HepG2 (cell line): Measurements from ENCODE around the gene VWA7. TPM values are rescaled to one million over a fixed set of nuclear protein-coding genes. Genes with fewer than 3 reads are reported as not detected.
A peak's percentile ranks its signal among the peaks of the same experiment; 100 is the strongest.

Source experiments
- AKAP8 ChIP-seq: sonication (generic); formaldehyde crosslinking; IDR thresholded peaks from 2 replicates; pipeline ENCODE4 v1.5.1; 2020; ENCODE audit warnings: mild to moderate bottlenecking, missing genetic modification reagents
- BRD4 ChIP-seq: sonication (generic); formaldehyde crosslinking; IDR thresholded peaks from 2 replicates; pipeline ENCODE4 v1.4.0; 2020; ENCODE audit warnings: missing genetic modification reagents
- ERF ChIP-seq: IDR thresholded peaks from 2 replicates; pipeline ENCODE4 v1.6.1; 2018; ENCODE audit warnings: missing biosample characterization, missing genetic modification reagents
- GMEB1 ChIP-seq: sonication (generic); formaldehyde crosslinking; IDR thresholded peaks from 2 replicates; pipeline ENCODE4 v1.5.1; 2020; ENCODE audit warnings: missing genetic modification reagents, mild to moderate bottlenecking, borderline replicate concordance
- HIVEP1 ChIP-seq: sonication (generic); formaldehyde crosslinking; IDR thresholded peaks from 2 replicates; pipeline ENCODE4 v1.4.0; 2020; ENCODE audit warnings: mild to moderate bottlenecking, missing genetic modification reagents
- HMG20A ChIP-seq: IDR thresholded peaks from 2 replicates; pipeline ENCODE4 v1.6.1; 2016; ENCODE audit warnings: borderline replicate concordance
- IKZF5 ChIP-seq: IDR thresholded peaks from 2 replicates; pipeline ENCODE4 v1.6.1; 2018; ENCODE audit warnings: missing genetic modification reagents, mild to moderate bottlenecking, missing compliant biosample characterization
- LCORL ChIP-seq, 2 experiments: fragments of 450-650 bp in 1 of 2; sonication (generic) in 1 of 2; formaldehyde crosslinking in 1 of 2; IDR thresholded peaks; 2 replicates each; pipeline versions ENCODE4 v1.5.0 to v1.6.1; 2017 to 2020; ENCODE audit warnings: antibody characterized with exemption in 1 of 2, missing genetic modification reagents in 1 of 2
- MTF1 ChIP-seq: sonication (generic); formaldehyde crosslinking; IDR thresholded peaks from 2 replicates; pipeline ENCODE4 v1.5.0; 2020; ENCODE audit warnings: missing genetic modification reagents
- MTF2 ChIP-seq: sonication (generic); formaldehyde crosslinking; IDR thresholded peaks from 2 replicates; pipeline ENCODE4 v1.5.0; 2020; ENCODE audit warnings: missing genetic modification reagents, borderline replicate concordance
- NFAT5 ChIP-seq: sonication (generic); formaldehyde crosslinking; IDR thresholded peaks from 2 replicates; pipeline ENCODE4 v1.4.0; 2020; ENCODE audit warnings: missing genetic modification reagents
- NFE2 ChIP-seq: sonication (generic); formaldehyde crosslinking; IDR thresholded peaks from 2 replicates; pipeline ENCODE4 v1.4.0; 2020; ENCODE audit warnings: missing genetic modification reagents
- SSRP1 ChIP-seq: IDR thresholded peaks from 2 replicates; pipeline ENCODE4 v1.6.1; 2016; ENCODE audit warnings: control low read depth
- TSC22D2 ChIP-seq: sonication (generic); formaldehyde crosslinking; IDR thresholded peaks from 2 replicates; pipeline ENCODE4 v1.5.1; 2020; ENCODE audit warnings: missing genetic modification reagents, mild to moderate bottlenecking, borderline replicate concordance
- YEATS2 ChIP-seq: sonication (generic); formaldehyde crosslinking; IDR thresholded peaks from 2 replicates; pipeline ENCODE4 v1.4.0; 2020; ENCODE audit warnings: missing genetic modification reagents, borderline replicate concordance
- ZMAT3 ChIP-seq: sonication (generic); formaldehyde crosslinking; conservative IDR thresholded peaks from 2 replicates; pipeline ENCODE4 v1.7.0; 2021; ENCODE audit warnings: missing genetic modification reagents
- ZNF432 ChIP-seq: sonication (generic); formaldehyde crosslinking; IDR thresholded peaks from 2 replicates; pipeline ENCODE4 v1.5.0; 2020; ENCODE audit warnings: missing genetic modification reagents, mild to moderate bottlenecking, borderline replicate concordance
- ZNF441 ChIP-seq: sonication (generic); formaldehyde crosslinking; IDR thresholded peaks from 2 replicates; pipeline ENCODE4 v1.7.0; 2021; ENCODE audit warnings: missing genetic modification reagents, borderline replicate concordance
- ZNF567 ChIP-seq: sonication (generic); formaldehyde crosslinking; IDR thresholded peaks from 2 replicates; pipeline ENCODE4 v1.8.1; 2023; ENCODE audit warnings: mild to moderate bottlenecking, missing genetic modification reagents, borderline replicate concordance
- polyA plus RNA-seq, 8 experiments: library from polyadenylated mRNA; depleted of rRNA in 3 of 8; stranded (reverse) in 7 of 8; unstranded in 1 of 8; fragments of >200 nt; fragmentation: Illumina TruSeq in 4 of 8; extraction: Trizol in 4 of 8; gene quantifications; 2 replicates each; pipeline versions ENCODE4 v1.2.1 to v1.2.3, GENCODE V29; 2011 to 2016; ENCODE audit warnings: low read depth in 4 of 8, missing spikeins in 1 of 8, mixed read lengths in 1 of 8; ENCODE audit not compliant: insufficient read depth in 1 of 8
- total RNA-seq, 5 experiments: library from RNA; depleted of rRNA; stranded (reverse); fragments of >200 nt; fragmentation: Illumina TruSeq; extraction: Trizol; gene quantifications; 2 replicates each; pipeline ENCODE4 v1.2.3, GENCODE V29; 2016; ENCODE audit warnings: low read depth in 1 of 5
- TF ChIP-seq, protein P1 (sequence below): sonication (generic); formaldehyde crosslinking; IDR thresholded peaks from 2 replicates; pipeline ENCODE4 v1.8.1; 2023; ENCODE audit warnings: mild to moderate bottlenecking, inconsistent platforms, moderate library complexity, missing genetic modification reagents, borderline replicate concordance

Gene VWA7
- total and polyA plus RNA-seq, 2 of the 13 experiments (the other 11 are each of a cell fraction or from before 2014, with no cell fraction given), result 0.86 to 3.3 TPM

DNA sequence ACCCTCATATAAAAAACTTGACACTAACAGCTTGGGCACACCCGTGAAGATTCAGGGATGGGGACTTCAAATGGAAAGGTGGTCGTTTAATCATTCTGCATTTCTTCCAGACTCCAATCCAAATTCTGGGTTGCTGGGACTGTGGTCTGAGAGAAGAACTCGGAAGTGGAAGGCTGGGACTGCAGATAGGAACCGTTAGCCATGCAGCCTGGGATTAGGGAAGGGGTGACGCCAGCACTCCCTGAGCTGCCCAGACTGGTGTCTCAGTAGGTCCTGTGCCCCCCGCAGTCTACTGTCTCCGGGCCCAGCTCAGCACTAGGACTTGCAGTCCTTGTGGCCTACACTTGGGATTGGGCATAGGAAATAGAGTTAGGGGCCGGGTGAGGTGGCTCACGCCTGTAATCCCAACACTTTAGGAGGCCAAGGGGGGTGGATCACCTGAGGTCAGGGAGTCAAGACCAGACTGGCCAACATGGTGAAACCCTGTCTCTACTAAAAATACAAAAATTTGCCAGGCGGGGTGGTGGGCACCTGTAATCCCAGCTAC is 40.3 kb downstream of the VWA7 start (continued):
- TF ChIP-seq, protein P1, sequence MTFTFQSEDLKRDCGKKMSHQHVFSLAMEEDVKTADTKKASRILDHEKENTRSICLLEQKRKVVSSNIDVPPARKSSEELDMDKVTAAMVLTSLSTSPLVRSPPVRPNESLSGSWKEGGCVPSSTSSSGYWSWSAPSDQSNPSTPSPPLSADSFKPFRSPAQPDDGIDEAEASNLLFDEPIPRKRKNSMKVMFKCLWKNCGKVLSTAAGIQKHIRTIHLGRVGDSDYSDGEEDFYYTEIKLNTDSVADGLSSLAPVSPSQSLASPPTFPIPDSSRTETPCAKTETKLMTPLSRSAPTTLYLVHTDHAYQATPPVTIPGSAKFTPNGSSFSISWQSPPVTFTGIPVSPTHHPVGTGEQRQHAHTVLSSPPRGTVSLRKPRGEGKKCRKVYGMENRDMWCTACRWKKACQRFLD, result 0 out of 2 replicates have a peak, but pooled peaks have one; percentile 54
- TF ChIP-seq SSRP1 (CRISPR knock-in tag), result peak; percentile 85; the same call in 1 of the 2 replicates
- peak; percentile 15; the same call in 1 of the 2 replicates for TF ChIP-seq IKZF5
- TF ChIP-seq ZMAT3 (CRISPR knock-in tag), result peak; percentile 0; the same call in 1 of the 2 replicates
- no peak for TF ChIP-seq LCORL (IDR thresholded peaks at IDR 0.05)
- TF ChIP-seq LCORL (CRISPR knock-in tag; IDR thresholded peaks at IDR 0.05), result 0 out of 2 replicates have a peak, but pooled peaks have one; percentile 2
- TF ChIP-seq ERF (CRISPR knock-in tag), result no peak; the same call in 1 of the 2 replicates
- peak; percentile 26; the same call in 1 of the 2 replicates for TF ChIP-seq GMEB1
- 0 out of 2 replicates have a peak, but pooled peaks have one; percentile 30 for TF ChIP-seq BRD4 (CRISPR knock-in tag)
- no peak; the same call in 1 of the 2 replicates for TF ChIP-seq HIVEP1 (CRISPR knock-in tag)
- TF ChIP-seq MTF1 (CRISPR knock-in tag), result 0 out of 2 replicates have a peak, but pooled peaks have one; percentile 54
- no peak for TF ChIP-seq AKAP8 (CRISPR knock-in tag)
- TF ChIP-seq ZNF441 (CRISPR knock-in tag), result peak; percentile 6; the same call in 1 of the 2 replicates
- TF ChIP-seq NFAT5 (CRISPR knock-in tag), result 0 out of 2 replicates have a peak, but pooled peaks have one; percentile 4
- TF ChIP-seq MTF2 (CRISPR knock-in tag), result no peak; the same call in 1 of the 2 replicates
- no peak for TF ChIP-seq NFE2 (CRISPR knock-in tag)
- peak; percentile 13; the same call in 1 of the 2 replicates for TF ChIP-seq TSC22D2 (CRISPR knock-in tag)
- TF ChIP-seq ZNF567, result no peak
- no peak for TF ChIP-seq YEATS2 (CRISPR knock-in tag)
- no peak; the same call in 1 of the 2 replicates for TF ChIP-seq HMG20A (CRISPR knock-in tag)
- no peak for TF ChIP-seq ZNF432
